Lower lobe of right lung (tissue), 2 donors: ENCODE measurements around the gene GLI2. TPM values are rescaled to one million over a fixed set of nuclear protein-coding genes. Genes with fewer than 3 reads are reported as not detected.

ENCODE experiments used
- ATAC-seq, 2 donors: fragments of 200-7000 bp; cut with Tn5 transposase; one replicate each; pipeline ENCODE4 v1.9.1; 2020 to 2022; ENCODE audit warnings: mild to moderate bottlenecking in 2 of 2, moderate library complexity in 2 of 2
- DNase-seq: peaks from one replicate; pipeline ENCODE4 v3.0.0-alpha.2; 2020
- H3K27ac ChIP-seq: fragments of 200-600 bp; one replicate; pipeline ENCODE4 v1.8.0; 2022
- H3K27me3 ChIP-seq: fragments of 200-600 bp; one replicate; pipeline ENCODE4 v1.8.0; 2022; ENCODE audit warnings: low read depth
- H3K36me3 ChIP-seq: fragments of 200-600 bp; one replicate; pipeline ENCODE4 v1.8.0; 2022; ENCODE audit warnings: mild to moderate bottlenecking
- H3K4me1 ChIP-seq: fragments of 200-600 bp; one replicate; pipeline ENCODE4 v1.8.0; 2022
- H3K4me3 ChIP-seq: fragments of 200-600 bp; one replicate; pipeline ENCODE4 v1.8.0; 2022; ENCODE audit warnings: mild to moderate bottlenecking
- H3K9me3 ChIP-seq: fragments of 200-600 bp; one replicate; pipeline ENCODE4 v1.8.0; 2022
- intact Hi-C: fragments of 100-400 bp; cut with DNase I; formaldehyde crosslinking; loops from one replicate; pipeline ENCODE4 v1.11.0; 2022
- long read RNA-seq: library from polyadenylated mRNA; unstranded; transcript quantifications from one replicate; pipeline ENCODE4 v2.0.0, GENCODE V29; 2021
- total RNA-seq: library from RNA; stranded (reverse); fragmentation: NEBNext Ultra II Directional; extraction: Animal tissue kit (Norgen Biotek cat#: 25700); gene quantifications from one replicate; pipeline ENCODE4 v1.2.1, GENCODE V29; 2021
- TF ChIP-seq, protein P1 (sequence below): fragments of 200-600 bp; IDR thresholded peaks from one replicate; pipeline ENCODE4 v1.8.0; 2022; ENCODE audit warnings: antibody characterized with exemption, mild to moderate bottlenecking
- donor health status: DM: no; HTN: yes; CAD: no; lungs with severe emphysema.

GLI2 gene
- total RNA-seq = 3.3 TPM
- long read RNA-seq, partial matches to known transcripts = 0 of 1 reads
- long read RNA-seq, other reads (novel, unspliced or antisense) = 1 of 1 reads

DNA sequence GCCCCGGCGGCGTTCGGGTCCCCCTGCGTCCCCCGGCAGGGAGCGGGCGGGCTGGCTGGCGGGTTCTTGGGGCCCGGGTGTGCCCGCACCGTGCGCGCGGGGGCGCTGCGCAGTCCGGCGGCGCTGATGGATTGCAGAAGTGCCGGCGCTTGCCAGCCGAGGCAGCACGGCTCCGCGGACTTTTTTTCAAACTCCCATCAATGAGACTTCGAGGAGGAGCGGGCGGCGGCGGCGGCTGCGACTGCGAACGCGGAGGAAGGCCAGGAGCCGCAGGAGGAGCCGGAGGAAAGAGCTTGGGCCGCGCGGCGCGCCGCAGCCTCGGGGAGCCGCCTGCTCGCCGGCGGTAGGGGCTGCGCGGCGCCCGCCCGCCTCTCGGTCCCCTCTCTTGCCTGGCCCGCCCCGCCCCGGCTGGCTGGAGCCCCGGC is at the start of gene GLI2:
GLI2 (plus strand) TSS at position 123 of the 425 bp plus-strand sequence. CDS start 61,453 bp downstream, outside the sequence.
- ATAC-seq (peak; percentile 83 to 84), DNase-seq (peak; percentile 66)
- intact Hi-C loops = no loop called here
- H3K27ac ChIP-seq = peak within 1 kb of the TSS; percentile 64
- no peaks in the 10 kb centered on the region for H3K36me3 ChIP-seq
- peak within 1 kb of the TSS; percentile 55 for H3K4me3 ChIP-seq
- H3K27me3 ChIP-seq = peaks cover 80% of the 10 kb centered on the region
- H3K9me3 ChIP-seq = no peaks in the 10 kb centered on the region
- TF ChIP-seq, protein P1, sequence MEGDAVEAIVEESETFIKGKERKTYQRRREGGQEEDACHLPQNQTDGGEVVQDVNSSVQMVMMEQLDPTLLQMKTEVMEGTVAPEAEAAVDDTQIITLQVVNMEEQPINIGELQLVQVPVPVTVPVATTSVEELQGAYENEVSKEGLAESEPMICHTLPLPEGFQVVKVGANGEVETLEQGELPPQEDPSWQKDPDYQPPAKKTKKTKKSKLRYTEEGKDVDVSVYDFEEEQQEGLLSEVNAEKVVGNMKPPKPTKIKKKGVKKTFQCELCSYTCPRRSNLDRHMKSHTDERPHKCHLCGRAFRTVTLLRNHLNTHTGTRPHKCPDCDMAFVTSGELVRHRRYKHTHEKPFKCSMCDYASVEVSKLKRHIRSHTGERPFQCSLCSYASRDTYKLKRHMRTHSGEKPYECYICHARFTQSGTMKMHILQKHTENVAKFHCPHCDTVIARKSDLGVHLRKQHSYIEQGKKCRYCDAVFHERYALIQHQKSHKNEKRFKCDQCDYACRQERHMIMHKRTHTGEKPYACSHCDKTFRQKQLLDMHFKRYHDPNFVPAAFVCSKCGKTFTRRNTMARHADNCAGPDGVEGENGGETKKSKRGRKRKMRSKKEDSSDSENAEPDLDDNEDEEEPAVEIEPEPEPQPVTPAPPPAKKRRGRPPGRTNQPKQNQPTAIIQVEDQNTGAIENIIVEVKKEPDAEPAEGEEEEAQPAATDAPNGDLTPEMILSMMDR = peak; percentile 59
- H3K4me1 ChIP-seq = peaks cover 22% of the 10 kb centered on the region

DNA sequence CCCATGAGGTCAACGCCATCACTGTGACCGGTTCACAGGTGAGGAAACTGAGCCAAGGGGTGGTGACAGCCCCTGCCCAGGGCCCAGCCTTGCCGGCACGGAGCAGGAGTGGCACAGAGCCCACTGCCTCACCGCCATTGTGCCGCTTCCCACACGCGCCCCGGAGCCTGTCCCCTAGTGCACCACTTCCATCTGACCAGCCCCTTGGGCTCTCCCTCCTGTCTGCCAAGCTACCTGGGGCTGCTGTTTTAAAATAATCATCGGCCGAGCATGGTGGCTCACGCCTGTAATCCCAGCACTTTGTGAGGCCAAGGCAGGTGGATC is 49.7 kb upstream of the GLI2 start:
- TF ChIP-seq, protein P1 = no peak
- intact Hi-C loops = no loop called here
- Histone ChIP-seq H3K4me1 (no peaks in the 10 kb centered on the region), H3K4me3 (no peak overlapping the region), H3K9me3 (no peaks in the 10 kb centered on the region), H3K27ac (no peak overlapping the region), H3K27me3 (peaks cover 21% of the 10 kb centered on the region), H3K36me3 (no peaks in the 10 kb centered on the region)
- no peak for ATAC-seq
- no peak for DNase-seq

DNA sequence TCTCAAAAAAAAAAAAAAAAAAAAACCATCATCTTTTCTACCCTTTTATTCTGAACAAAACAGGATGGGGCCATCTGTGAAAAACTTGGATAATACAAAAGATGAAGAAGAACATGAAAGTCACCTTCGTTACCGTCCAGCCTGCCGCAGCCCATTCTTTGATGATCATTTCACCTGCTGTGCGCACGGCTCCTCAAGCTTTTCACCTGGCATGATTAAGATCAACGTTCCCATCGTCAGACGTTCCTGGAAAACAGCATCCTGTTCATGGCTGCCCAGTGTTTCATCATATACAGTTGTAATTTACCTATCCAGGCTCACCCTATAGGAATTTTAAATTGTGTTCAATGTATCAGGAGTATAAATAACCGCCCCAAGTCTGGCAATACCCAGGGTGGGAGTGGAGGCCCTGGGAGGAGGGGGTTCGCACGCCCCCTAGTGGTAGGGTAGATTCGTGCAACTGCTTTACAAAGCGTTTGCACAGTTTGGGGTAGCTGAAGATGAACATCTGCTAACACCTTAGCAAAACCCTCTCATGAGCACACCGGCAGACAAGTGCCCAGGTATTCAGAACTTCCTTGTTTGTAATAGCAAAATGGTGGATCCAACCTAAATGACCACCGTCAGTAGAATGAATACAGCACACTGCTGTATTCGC is 49.0 kb upstream of the GLI2 start:
- no peak for ATAC-seq
- no peak for DNase-seq
- TF ChIP-seq, protein P1 = peak; percentile 21

DNA sequence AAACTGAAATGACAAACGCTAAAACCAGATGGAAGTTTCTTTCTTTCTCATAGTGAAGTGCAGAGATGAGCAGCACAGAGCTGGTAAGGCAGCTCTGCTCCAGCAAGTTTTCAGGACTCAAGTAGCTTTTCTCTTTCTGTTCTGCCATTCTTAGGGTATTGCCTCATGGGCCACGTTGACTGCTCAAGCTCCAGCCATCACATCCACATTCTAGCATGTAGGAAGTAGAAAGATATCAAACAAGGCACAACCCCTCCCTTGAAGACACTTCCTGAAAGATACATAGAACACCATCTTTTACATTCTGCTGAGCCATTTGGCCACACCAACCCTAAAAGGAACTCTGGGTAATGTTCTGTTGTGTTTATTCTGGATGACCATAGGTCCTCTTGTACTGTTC is 48.5 kb upstream of the GLI2 start:
- intact Hi-C loops = no loop called here
- H3K36me3 ChIP-seq = no peaks in the 10 kb centered on the region
- no peak overlapping the region for H3K4me3 ChIP-seq
- ATAC-seq (no peak), DNase-seq (no peak)
- H3K27ac ChIP-seq = no peak overlapping the region
- TF ChIP-seq, protein P1 = no peak
- H3K27me3 ChIP-seq = peaks cover 21% of the 10 kb centered on the region
- no peaks in the 10 kb centered on the region for H3K4me1 ChIP-seq
- no peaks in the 10 kb centered on the region for H3K9me3 ChIP-seq

More for the DNA sequence above, 49.0 kb upstream of the GLI2 start:
- no peaks in the 10 kb centered on the region for H3K4me1 ChIP-seq
- H3K27ac ChIP-seq = no peak overlapping the region
- H3K4me3 ChIP-seq = no peak overlapping the region
- H3K36me3 ChIP-seq = no peaks in the 10 kb centered on the region
- intact Hi-C loops = no loop called here
- H3K9me3 ChIP-seq = no peaks in the 10 kb centered on the region
- H3K27me3 ChIP-seq = peaks cover 21% of the 10 kb centered on the region

DNA sequence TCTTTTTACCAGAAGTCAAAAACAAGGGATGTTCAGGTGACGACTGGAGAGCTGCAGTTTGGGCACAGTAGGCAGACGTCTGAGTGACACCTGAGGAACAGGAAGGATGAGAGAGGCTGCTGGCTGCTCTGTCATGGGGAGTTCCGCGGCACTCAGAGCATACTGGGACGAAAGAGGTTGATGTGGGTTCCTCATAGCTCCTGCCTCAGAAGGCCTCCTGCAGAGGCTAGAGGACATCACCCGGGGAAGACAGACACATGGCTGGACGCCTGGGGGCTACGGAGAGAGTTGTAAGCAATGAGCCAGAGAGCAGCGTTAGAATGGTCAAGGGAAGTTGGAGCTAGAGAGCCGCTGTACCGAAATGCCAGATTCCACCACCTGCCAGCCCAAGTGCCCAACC is 45.1 kb upstream of the GLI2 start:
- ATAC-seq (no peak), DNase-seq (no peak)
- peaks cover 1% of the 10 kb centered on the region for H3K4me1 ChIP-seq
- TF ChIP-seq, protein P1 = no peak
- no peaks in the 10 kb centered on the region for H3K9me3 ChIP-seq
- H3K36me3 ChIP-seq = no peaks in the 10 kb centered on the region
- no peak overlapping the region for H3K4me3 ChIP-seq
- H3K27ac ChIP-seq = no peak overlapping the region
- peaks cover 25% of the 10 kb centered on the region for H3K27me3 ChIP-seq
- intact Hi-C loops = no loop called here
